ENCODE data around the gene ANKRD29. TPM values are rescaled to one million over a fixed set of nuclear protein-coding genes. Genes with fewer than 3 reads are reported as not detected.
"Not testable (repeated sequence)": the region's sequence is repeated elsewhere in the genome, so short reads cannot be mapped to it uniquely, and the experiment has no call there.

Gene ANKRD29
- total RNA-seq, 4 donors from 2014 or later: 0.99 to 4.4 (median 1.8) TPM

GRCh38 chr18:23640052-23640451 is 22.7 kb downstream of the ANKRD29 start:
- 77 to 91% methylated on average over 2 of the region's 2 CpGs for WGBS, 2 donors
- DNase-seq (ENCODE audit: low spot score in 2 of 2): no peak
- intact Hi-C loops (cut with DNase I; ENCODE audit: low total_unique reads): no loop called here
- no peak for TF ChIP-seq CTCF (IDR thresholded peaks at IDR 0.05)
- no peak for TF ChIP-seq POLR2A (IDR thresholded peaks at IDR 0.05)
- no peak overlapping the region for H3K4me3 ChIP-seq (ENCODE audit: low read depth, poor library complexity, severe bottlenecking)

GRCh38 chr18:23636433-23636832 is 26.3 kb downstream of the ANKRD29 start:
- 93 to 94% methylated on average over 5 of the region's 5 CpGs for WGBS, 2 donors
- intact Hi-C loops (cut with DNase I; ENCODE audit: low total_unique reads); DNase-seq (ENCODE audit: low spot score in 2 of 2); H3K4me3 ChIP-seq (ENCODE audit: low read depth, poor library complexity, severe bottlenecking): not testable (repeated sequence)

DNA sequence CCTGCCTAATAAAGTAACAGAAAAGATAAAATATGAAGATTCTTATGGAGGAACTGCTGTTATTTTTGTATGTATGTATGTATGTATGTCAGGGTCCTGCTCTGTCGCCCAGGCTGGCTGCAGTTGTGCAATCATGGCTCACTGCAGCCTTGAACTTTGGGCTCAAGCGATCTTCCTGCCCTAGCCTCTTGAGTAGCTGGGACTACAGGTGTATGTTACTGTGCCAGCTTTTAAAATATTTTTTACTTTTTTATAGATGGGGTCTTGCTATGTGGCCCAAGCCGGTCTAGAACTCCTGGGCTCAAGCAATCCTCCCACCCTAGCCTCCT is 26.7 kb downstream of the ANKRD29 start:
- H3K4me3 ChIP-seq (ENCODE audit: low read depth, poor library complexity, severe bottlenecking): no peak overlapping the region
- 95 to 96% methylated on average over 3 of the region's 3 CpGs for WGBS, 2 donors
- intact Hi-C loops (cut with DNase I; ENCODE audit: low total_unique reads): no loop called here
- no peak for DNase-seq (ENCODE audit: low spot score in 2 of 2)
- TF ChIP-seq CTCF (IDR thresholded peaks at IDR 0.05) (no peak), POLR2A (IDR thresholded peaks at IDR 0.05) (no peak)

GRCh38 chr18:23635283-23636070 is 27.2 kb downstream of the ANKRD29 start:
- intact Hi-C loops (cut with DNase I; ENCODE audit: low total_unique reads): no loop called here
- H3K4me3 ChIP-seq (ENCODE audit: low read depth, poor library complexity, severe bottlenecking): no peak overlapping the region
- DNase-seq (ENCODE audit: low spot score in 2 of 2): no peak
- WGBS, 2 donors: 83 to 87% methylated on average over 6 of the region's 6 CpGs
- TF ChIP-seq CTCF (IDR thresholded peaks at IDR 0.05) (no peak), POLR2A (IDR thresholded peaks at IDR 0.05) (no peak)

- intact Hi-C loops (cut with DNase I; ENCODE audit: low total_unique reads): no loop called here
- H3K4me3 ChIP-seq (ENCODE audit: low read depth, poor library complexity, severe bottlenecking): no peak overlapping the region
- 58 to 61% methylated on average over 3 of the region's 3 CpGs for WGBS, 2 donors
- no peak for DNase-seq (ENCODE audit: low spot score in 2 of 2)
- TF ChIP-seq CTCF (IDR thresholded peaks at IDR 0.05) (no peak), POLR2A (IDR thresholded peaks at IDR 0.05) (no peak)
Measured at GRCh38 chr18:23634692-23635091, 28.0 kb downstream of the ANKRD29 start.

DNA sequence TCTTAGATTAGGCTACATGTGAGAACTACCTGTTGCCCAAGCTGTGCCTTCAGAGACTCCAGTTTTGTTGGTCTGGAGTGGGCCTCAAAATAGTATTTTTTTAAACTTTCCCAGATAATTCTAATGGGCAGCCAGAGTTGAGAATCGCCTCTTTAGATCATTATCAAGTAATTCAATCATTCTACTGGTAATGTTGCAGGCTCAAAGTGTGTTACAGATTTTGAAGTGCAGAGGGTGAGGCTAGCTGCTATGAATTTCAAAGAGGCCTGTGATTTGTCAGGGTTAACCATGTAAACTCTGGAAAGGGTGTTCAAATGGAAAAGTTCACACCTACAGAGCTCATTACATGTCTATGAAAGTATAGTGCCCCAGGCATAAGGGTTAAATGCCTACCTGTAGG is 30.1 kb downstream of the ANKRD29 start:
- H3K4me3 ChIP-seq (ENCODE audit: low read depth, poor library complexity, severe bottlenecking): no peak overlapping the region
- intact Hi-C loops (cut with DNase I; ENCODE audit: low total_unique reads): no loop called here
- DNase-seq (ENCODE audit: low spot score in 2 of 2): no peak
- 64 to 74% methylated on average over 1 of the region's 1 CpG for WGBS, 2 donors
- TF ChIP-seq CTCF (IDR thresholded peaks at IDR 0.05) (no peak), POLR2A (IDR thresholded peaks at IDR 0.05) (no peak)
